Breast epithelium (tissue), 3 donors: Measurements from ENCODE around the gene TOX3.

Experiments used
- POLR2A ChIP-seq: fragments of 450-650 bp; IDR thresholded peaks from one replicate; pipeline ENCODE4 v1.6.1; 2016; ENCODE audit warnings: antibody characterized with exemption, mild to moderate bottlenecking, moderate library complexity
- TF ChIP-seq, protein P1 (sequence below), 3 donors: fragments of 450-650 bp; IDR thresholded peaks; one replicate each; pipeline ENCODE4 v1.5.1; 2016 to 2017; ENCODE audit warnings: antibody characterized with exemption in 3 of 3, mild to moderate bottlenecking in 3 of 3, moderate library complexity in 3 of 3

- no peak for TF ChIP-seq POLR2A
- TF ChIP-seq, protein P1, sequence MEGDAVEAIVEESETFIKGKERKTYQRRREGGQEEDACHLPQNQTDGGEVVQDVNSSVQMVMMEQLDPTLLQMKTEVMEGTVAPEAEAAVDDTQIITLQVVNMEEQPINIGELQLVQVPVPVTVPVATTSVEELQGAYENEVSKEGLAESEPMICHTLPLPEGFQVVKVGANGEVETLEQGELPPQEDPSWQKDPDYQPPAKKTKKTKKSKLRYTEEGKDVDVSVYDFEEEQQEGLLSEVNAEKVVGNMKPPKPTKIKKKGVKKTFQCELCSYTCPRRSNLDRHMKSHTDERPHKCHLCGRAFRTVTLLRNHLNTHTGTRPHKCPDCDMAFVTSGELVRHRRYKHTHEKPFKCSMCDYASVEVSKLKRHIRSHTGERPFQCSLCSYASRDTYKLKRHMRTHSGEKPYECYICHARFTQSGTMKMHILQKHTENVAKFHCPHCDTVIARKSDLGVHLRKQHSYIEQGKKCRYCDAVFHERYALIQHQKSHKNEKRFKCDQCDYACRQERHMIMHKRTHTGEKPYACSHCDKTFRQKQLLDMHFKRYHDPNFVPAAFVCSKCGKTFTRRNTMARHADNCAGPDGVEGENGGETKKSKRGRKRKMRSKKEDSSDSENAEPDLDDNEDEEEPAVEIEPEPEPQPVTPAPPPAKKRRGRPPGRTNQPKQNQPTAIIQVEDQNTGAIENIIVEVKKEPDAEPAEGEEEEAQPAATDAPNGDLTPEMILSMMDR (IDR thresholded peaks at IDR 0.05) = no peak
Measured at GRCh38 chr16:52433643-52434042, 113.3 kb downstream of the TOX3 start.
